Testis (tissue), 2 donors: ENCODE data around the gene DGKD.

Experiments
- POLR2A ChIP-seq: fragments of 450-650 bp; IDR thresholded peaks from one replicate; pipeline ENCODE4 v1.6.1; 2017; ENCODE audit warnings: antibody characterized with exemption, mild to moderate bottlenecking, moderate library complexity
- TF ChIP-seq, protein P1 (sequence below), 3 experiments: fragments of 450-650 bp in 2 of 3; fragments of 200-600 bp in 1 of 3; sonication (generic) in 1 of 3; IDR thresholded peaks; one replicate each; pipeline ENCODE4 v1.5.1; 2016 to 2019; ENCODE audit warnings: antibody characterized with exemption in 3 of 3, mild to moderate bottlenecking in 2 of 3, moderate library complexity in 1 of 3

DNA sequence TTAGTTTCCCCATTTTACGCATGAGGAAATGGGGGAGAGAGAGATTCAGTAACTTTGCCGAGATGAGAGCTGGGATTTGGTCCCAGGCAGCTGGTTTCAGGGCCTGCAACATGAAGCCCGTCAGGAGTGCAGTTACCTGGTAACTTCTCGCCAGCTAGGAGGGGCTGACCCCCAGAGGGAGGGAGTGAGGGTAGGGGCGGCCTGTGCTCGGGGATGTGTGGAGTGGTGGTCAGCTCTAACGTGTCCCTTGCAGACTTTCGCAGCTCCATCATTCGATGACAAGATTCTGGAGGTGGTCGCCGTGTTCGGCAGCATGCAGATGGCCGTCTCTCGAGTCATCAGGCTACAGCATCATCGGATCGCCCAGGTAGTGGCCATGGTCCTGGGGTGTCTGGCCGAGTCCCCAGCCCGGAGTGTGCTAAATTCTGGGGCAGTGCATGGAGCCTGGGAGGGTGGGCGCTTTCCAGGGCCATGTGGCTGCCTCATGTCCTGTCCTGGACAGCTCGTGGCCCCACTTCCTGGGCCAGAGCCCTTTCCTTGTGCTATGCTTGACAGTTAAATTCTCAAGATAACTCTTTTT, 103.8 kb downstream of the DGKD start:
- TF ChIP-seq POLR2A: no peak
- TF ChIP-seq, protein P1, sequence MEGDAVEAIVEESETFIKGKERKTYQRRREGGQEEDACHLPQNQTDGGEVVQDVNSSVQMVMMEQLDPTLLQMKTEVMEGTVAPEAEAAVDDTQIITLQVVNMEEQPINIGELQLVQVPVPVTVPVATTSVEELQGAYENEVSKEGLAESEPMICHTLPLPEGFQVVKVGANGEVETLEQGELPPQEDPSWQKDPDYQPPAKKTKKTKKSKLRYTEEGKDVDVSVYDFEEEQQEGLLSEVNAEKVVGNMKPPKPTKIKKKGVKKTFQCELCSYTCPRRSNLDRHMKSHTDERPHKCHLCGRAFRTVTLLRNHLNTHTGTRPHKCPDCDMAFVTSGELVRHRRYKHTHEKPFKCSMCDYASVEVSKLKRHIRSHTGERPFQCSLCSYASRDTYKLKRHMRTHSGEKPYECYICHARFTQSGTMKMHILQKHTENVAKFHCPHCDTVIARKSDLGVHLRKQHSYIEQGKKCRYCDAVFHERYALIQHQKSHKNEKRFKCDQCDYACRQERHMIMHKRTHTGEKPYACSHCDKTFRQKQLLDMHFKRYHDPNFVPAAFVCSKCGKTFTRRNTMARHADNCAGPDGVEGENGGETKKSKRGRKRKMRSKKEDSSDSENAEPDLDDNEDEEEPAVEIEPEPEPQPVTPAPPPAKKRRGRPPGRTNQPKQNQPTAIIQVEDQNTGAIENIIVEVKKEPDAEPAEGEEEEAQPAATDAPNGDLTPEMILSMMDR (IDR thresholded peaks at IDR 0.05): no peak
